ENCODE measurements around the gene RNLS. TPM values are rescaled to one million over a fixed set of nuclear protein-coding genes. Genes with fewer than 3 reads are reported as not detected.
A peak's percentile ranks its signal among the peaks of the same experiment; 100 is the strongest.

The RNLS gene
- total and polyA plus RNA-seq, 7 donors: 3.9 to 19.2 (median 8.8) TPM

DNA sequence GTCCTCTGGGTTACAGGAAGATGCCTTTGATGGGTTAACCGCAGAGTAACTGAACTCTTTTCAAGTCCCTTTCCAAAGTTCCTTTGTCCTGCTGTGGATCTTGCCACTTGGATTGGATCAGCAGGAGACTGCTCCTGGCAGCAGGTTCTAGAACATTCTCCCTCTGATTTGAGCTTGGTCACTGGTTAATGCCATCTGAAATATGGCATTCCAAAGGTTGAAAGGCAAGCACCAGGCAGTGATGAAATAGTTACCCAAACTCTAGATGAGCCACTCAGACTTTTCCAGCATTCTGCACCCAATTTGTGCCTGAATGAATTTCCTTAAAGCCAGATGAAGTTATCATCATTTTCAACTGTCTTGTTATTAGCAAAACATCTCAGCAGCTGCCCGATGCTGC, 343.9 kb downstream of the RNLS start:
- Histone ChIP-seq H3K27me3 (no peaks in the 10 kb centered on the region), H3K27ac (peak overlapping the region in 1 of 4 donors; percentile 3), H3K4me3 (no peak overlapping the region), H3K36me3 (no peaks in the 10 kb centered on the region), H3K4me1 (peaks cover 0 to 18% (median 2%) of the 10 kb centered on the region in 4 donors), H3K9me3 (no peaks in the 10 kb centered on the region)
- no peak for DNase-seq
- intact Hi-C loops (cut with DNase I): no loop called here
- 96 to 97% methylated on average over 2 of the region's 2 CpGs for WGBS, 2 donors
- TF ChIP-seq POLR2AphosphoS5 (IDR thresholded peaks at IDR 0.05): no peak
- TF ChIP-seq, protein P1, sequence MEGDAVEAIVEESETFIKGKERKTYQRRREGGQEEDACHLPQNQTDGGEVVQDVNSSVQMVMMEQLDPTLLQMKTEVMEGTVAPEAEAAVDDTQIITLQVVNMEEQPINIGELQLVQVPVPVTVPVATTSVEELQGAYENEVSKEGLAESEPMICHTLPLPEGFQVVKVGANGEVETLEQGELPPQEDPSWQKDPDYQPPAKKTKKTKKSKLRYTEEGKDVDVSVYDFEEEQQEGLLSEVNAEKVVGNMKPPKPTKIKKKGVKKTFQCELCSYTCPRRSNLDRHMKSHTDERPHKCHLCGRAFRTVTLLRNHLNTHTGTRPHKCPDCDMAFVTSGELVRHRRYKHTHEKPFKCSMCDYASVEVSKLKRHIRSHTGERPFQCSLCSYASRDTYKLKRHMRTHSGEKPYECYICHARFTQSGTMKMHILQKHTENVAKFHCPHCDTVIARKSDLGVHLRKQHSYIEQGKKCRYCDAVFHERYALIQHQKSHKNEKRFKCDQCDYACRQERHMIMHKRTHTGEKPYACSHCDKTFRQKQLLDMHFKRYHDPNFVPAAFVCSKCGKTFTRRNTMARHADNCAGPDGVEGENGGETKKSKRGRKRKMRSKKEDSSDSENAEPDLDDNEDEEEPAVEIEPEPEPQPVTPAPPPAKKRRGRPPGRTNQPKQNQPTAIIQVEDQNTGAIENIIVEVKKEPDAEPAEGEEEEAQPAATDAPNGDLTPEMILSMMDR (IDR thresholded peaks at IDR 0.05): no peak
- TF ChIP-seq EP300 (IDR thresholded peaks at IDR 0.05): no peak
- TF ChIP-seq POLR2A (IDR thresholded peaks at IDR 0.05): no peak

DNA sequence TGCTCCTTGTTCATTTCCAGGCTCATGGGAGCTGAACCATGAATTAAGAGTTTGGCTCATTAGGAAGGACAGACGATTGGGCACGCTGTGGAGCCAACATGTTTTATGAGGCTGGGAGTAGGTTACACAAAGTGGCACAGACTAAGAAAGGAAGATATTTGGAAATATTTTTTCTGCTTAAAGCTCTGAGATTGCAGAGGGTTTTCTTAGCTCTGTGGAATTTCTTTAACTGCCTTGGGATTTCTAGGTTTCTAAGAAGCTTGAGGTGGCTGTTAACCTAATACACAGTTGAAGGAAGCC, 344.6 kb downstream of the RNLS start:
- TF ChIP-seq, protein P1 (IDR thresholded peaks at IDR 0.05): no peak
- TF ChIP-seq EP300 (IDR thresholded peaks at IDR 0.05) (no peak), POLR2A (IDR thresholded peaks at IDR 0.05) (no peak), POLR2AphosphoS5 (IDR thresholded peaks at IDR 0.05) (no peak)
- H3K36me3 ChIP-seq: no peaks in the 10 kb centered on the region
- DNase-seq: no peak
- 86 to 88% methylated on average over 2 of the region's 2 CpGs for WGBS, 2 donors
- H3K4me1 ChIP-seq: peaks cover 0 to 11% (median 2%) of the 10 kb centered on the region in 4 donors
- H3K9me3 ChIP-seq: no peaks in the 10 kb centered on the region
- H3K27ac ChIP-seq: peak overlapping the region in 2 of 4 donors; percentile 3
- no peaks in the 10 kb centered on the region for H3K27me3 ChIP-seq
- no peak overlapping the region for H3K4me3 ChIP-seq
- intact Hi-C loops (cut with DNase I): no loop called here

DNA sequence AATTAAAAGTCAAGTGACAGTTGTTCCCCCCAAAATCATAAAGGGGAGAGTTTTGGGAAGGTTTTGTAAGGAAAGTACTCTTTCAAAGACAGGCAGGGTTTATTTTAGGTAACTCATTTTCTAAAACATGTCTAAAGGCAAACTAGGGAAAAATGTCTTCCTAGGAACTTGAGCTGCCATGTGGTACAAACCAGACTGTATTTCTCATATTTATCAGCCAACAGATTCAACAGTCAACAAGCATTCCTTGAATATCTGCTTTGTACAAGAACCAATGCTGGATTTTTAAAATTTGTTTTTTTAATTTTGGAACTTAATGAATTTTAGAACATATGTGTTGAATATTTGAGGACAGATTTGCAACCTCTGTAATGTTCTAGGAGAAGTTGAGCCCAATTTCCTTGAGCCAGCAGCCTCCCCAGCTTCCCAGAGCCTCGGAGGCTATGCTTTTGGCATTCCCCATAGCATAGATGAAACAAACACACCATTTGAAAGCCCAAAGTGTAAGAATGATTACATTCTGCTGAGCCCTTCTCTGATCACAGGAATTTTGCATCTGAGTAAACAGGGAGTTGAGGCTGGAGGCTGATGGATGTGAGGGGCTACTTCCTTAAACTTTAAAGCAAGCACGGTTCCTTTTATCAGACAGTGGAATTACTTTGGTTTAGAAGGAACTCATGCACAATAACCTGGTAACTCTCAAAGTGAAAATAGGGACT, 345.1 kb downstream of the RNLS start:
- no peak for DNase-seq
- no peaks in the 10 kb centered on the region for H3K27me3 ChIP-seq
- WGBS, 2 donors: 66 to 72% methylated on average over 2 of the region's 2 CpGs
- no peak for TF ChIP-seq POLR2AphosphoS5 (IDR thresholded peaks at IDR 0.05)
- no peak for TF ChIP-seq POLR2A (IDR thresholded peaks at IDR 0.05)
- TF ChIP-seq EP300 (IDR thresholded peaks at IDR 0.05): no peak
- TF ChIP-seq, protein P1 (IDR thresholded peaks at IDR 0.05): no peak
- intact Hi-C loops (cut with DNase I): no loop called here
- H3K9me3 ChIP-seq: no peaks in the 10 kb centered on the region
- peak overlapping the region in 2 of 4 donors; percentile 3 to 15 for H3K27ac ChIP-seq
- no peak overlapping the region for H3K4me3 ChIP-seq
- no peaks in the 10 kb centered on the region for H3K36me3 ChIP-seq
- peaks cover 0 to 11% (median 2%) of the 10 kb centered on the region in 4 donors for H3K4me1 ChIP-seq

DNA sequence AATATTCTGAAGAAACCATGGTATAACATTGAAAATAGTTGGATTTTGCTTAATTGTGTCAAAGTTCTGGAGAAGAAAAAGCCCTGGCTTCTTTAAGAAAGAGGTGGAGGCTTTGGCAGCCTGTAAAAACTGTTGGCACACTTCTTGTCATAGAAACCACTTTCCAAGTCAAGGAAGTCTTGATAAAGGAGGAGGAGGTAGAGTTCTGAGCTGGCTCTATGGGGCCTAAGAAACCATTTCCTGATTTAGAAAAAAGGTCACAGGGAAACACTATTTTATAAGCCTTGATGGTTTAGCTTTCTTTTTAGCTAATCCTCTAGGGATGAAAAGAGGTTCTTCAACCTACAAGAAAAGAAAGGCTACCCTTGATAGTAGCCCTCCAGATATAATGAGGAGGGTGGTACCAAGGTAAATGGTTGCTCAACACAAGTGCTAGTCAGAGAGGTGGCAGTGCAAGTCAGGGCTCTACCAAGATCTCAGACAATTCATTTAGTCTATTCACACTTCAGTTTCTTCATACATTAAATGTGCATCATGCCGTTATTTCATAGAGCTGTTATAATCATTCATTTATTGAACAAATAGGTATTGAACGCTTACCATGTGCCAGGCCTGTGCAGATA, 346.9 kb downstream of the RNLS start:
- no peak for DNase-seq
- Histone ChIP-seq H3K4me1 (peaks cover 0 to 18% (median 2%) of the 10 kb centered on the region in 4 donors), H3K27ac (no peak overlapping the region), H3K4me3 (no peak overlapping the region), H3K36me3 (no peaks in the 10 kb centered on the region), H3K9me3 (no peaks in the 10 kb centered on the region), H3K27me3 (no peaks in the 10 kb centered on the region)
- intact Hi-C loops (cut with DNase I): no loop called here
- WGBS, 2 donors: 83 to 96% methylated on average over 2 of the region's 2 CpGs
- TF ChIP-seq, protein P1 (IDR thresholded peaks at IDR 0.05): no peak
- no peak for TF ChIP-seq EP300 (IDR thresholded peaks at IDR 0.05)
- no peak for TF ChIP-seq POLR2AphosphoS5 (IDR thresholded peaks at IDR 0.05)
- TF ChIP-seq POLR2A (IDR thresholded peaks at IDR 0.05): no peak

Data from sigmoid colon (tissue), 7 donors.